HG03060 (cell line): ENCODE measurements around the gene ABCC5.

Experiments used
- ATAC-seq: cut with Tn5 transposase; IDR thresholded peaks from one replicate; pipeline ENCODE4 v1.9.1; 2021; ENCODE audit warnings: low read depth, moderate number of reproducible peaks; ENCODE audit not compliant: unreplicated experiment

The ABCC5 gene

DNA sequence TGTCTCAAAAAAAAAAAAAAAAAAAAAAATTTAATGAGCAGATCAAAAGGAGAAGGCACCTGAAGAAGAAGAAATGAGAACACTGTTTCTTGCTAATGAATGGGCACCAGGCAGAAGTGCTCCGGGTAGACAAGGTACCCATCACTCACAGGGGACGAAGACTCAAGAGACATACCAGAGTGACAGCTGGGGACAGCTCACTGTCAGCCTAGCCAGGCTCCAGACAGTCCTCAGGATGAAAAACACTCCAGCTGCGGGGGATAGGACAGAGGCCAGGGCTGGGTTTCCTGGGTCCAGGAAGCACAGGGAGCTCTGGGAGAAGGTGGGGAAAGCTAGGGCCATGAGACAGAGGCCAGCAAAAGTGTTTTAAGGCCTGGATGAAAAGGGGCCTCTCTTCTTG lies 84.5 kb downstream of the ABCC5 start:
- ATAC-seq: no peak

DNA sequence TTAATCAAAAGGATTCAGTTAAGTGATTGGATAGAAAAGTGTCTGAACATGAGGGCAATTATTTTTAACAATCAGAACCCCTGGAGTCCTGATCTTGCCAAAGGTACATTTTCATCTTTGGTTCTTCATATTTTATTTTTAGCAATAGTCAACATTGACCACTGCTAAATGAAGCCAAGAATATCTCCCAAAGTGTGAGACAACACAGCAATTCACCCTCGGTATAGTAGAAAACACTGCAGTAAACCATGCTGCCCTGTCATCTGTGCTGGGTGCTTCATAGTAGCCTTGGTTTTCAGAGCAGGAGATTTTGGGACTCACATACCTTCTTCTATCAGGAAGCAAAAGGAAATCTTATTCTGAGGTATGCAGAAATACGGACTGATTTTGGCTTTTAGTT lies 85.8 kb downstream of the ABCC5 start:
- no peak for ATAC-seq

DNA sequence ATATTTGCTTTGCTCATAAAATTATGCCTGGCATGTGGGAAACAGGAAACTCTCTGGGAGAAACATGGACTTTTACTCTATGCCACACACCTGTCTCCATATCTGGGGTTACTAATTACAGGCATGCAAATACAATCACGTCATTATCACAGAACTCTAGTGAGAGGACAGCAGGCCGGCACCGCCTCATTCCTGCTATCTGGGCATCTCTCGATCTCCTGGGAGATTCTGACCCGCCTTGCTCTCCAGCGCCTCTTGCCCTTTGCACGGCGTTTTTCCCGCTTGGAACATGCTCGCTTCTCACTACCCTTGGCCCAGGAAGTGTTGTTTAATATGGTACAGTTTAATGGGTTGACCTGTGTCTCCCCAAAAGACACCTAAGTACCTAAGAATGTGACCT lies 87.6 kb downstream of the ABCC5 start:
- ATAC-seq: no peak

DNA sequence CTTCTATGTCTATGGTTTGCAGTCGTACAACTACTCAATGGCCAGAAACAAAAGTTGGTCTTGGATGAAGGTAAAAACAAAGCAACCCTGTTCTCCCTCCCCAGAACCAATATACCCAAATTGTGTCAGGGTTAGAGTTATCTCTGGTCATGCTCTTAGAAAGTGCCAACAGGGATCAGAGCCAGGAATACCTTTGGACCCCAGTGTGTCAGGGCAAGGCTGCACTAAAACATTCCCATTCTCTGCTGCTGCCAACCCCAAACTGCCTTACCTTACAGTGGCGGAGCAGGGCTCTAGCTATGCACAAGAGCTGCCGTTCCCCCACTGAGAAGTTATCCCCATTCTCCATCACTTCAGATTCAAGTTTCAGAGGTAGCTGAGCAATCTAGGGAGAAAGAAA lies 90.6 kb downstream of the ABCC5 start:
- ATAC-seq: no peak

DNA sequence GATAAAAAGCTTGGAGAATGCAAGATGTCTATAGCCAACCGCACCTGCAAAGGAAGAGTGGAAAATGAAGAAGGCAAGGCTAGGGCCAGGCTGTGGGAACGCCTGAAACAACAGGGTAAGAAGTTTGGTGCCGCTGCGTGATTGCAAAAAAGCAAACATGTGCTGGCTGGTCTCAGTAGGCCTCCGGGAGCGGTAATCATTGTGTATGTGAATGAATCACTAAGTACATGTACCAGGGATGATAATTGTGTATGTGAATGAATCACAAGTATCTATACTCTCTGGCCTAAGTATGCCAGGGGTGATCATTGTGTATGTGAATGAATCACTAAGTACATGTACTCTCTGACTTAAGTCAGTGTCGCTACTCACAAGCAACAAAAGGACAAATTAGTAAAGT lies 92.7 kb downstream of the ABCC5 start:
- ATAC-seq: no peak

DNA sequence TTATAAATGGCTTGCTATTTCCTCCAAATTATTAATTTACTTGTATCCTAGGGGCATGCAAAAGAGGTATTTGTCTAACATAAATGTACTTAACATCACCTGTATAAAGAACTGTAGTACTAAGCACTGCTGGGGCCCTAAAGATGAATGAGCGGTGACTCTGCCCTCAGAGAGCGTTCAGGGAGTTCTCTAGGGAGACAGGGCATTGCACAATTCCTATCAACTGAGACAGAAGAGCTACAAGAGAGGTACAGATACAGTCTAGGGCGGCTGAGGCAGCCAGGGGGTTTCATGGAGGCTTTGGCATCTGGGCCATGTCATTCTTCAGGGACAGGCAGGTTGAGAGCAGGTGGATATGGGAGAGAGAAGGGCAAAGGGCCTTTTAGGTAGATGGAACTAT lies 93.1 kb downstream of the ABCC5 start:
- ATAC-seq: no peak

DNA sequence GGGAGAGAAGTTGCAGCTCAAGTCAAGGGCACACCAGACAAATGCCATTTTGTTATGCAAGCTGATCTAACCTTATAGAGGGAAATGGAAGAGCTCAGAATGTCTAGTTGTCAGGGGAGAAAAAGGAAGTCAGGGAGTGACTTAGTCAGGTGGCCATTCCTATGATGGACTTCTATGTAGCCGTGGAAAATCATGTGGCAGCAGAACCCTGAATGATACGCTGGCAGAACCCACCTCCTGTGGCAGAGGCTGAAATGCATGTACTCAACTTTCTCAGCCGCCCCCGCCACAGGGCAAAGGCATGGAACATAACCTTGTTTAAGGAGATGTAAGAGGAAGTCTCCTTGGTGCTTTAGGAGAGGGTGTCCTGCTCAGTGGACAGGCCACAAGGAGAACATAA lies 95.3 kb downstream of the ABCC5 start:
- ATAC-seq: no peak

DNA sequence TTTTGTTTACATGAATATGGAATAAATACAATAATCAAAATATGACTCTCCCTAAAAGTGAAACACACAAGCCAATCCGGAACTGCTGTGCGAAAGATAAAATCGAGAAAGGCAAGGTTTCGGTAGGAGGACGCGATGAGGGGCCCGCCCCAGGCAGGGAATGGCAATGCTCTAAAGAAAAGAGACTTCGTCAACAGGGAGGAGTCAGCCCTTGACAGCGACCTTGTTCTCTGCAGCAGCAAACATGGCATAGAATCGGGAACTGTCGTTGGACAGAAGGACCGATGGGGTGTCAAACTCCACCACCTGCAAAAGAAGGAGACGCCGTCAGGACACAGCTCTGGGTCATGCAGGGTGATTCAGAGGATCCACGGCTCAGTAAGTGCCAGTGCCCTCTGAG lies 96.6 kb downstream of the ABCC5 start:
- ATAC-seq: no peak

DNA sequence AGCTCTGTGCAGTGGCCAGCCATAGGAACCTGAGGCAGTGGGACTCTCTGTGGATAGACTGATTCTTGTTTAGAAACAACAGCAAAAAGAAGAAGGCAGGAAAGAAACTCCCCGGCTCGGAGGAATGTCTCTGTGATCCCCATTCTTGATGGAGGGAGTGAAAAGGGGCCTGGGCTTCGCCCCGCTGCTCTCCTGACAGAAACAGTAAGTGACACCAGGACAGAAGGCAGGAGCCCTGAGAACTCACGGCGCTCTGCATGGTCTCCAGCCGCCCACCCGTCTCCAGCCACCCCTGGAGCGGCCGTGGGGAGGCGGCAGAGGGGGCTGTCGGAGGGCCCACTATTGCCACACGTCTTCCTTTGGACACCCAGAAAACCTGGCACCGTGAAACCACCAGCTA lies 97.3 kb downstream of the ABCC5 start:
- no peak for ATAC-seq

DNA sequence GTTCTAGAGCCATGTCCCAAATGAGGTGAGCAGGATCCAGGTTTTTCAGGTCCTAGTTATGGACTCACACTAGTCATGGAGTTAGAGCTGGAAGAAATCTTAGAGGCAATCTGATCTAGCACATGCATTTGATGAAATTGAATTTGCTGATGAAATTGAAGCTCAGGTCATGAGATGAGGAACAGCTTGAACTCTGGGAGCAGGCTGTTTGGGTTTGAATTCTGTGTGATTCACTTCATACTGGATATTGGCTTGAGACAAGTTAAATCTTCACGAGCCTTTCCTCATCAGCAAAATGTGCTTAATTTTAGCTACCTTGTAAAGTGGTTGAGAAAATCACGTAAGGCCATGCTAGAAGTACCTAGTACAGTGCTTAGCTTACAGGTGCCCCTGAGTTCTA lies 99.5 kb downstream of the ABCC5 start:
- no peak for ATAC-seq

DNA sequence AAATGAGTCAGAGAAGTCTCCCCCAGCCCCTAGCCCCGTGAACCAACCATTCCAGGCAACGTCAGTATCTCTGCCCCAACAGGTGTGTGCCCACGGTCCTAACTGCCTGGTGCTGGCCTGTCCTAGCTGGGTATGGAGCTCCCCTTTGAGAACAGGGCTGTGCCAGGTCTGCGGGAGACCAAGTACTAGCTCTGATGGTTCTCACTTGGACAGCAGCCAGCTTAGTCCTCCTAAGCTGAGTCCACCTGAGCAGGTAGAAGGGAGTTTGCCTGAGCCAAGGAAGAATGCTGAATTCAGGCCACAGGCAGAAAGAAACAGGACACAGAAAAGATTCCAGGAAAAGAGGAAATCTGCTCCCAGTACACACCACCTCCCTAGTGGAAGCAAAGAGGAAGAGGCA lies 99.9 kb downstream of the ABCC5 start:
- ATAC-seq: no peak

DNA sequence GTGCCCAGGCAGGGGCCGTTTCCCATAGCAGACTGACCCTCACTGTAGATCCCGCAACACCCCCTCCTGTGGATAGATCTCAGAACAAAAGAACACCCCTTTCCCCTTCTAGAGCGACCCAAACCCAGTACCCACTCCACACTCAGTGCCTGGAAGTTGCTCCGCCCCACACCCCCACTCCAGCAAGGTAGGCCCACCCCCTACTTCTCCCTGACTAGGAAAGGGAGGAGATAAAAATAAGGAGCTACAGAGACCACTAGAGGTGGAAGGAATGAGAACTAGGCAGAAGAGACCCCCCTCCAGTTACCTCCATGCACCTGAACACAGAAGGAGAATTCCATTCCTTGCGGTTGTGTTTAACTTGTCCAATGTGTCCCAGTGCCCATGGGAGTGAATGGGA lies 102.8 kb downstream of the ABCC5 start:
- ATAC-seq: no peak

DNA sequence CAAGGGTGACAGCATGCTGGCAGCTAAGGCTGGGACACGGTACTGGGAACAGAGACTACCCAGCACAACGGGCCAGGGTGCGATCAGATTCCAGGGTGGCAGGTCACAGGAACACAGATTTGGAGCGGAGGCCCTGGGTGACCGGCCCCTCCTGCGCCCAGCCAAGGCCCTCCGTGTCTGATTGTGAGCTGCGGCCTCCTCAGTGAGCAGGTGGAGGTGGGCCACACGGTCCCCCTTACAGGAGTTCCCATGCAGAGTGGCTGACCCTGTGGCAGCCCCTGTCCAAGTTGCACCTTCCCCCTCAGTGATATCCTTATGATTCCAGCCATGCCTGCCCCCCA lies 104.1 kb downstream of the ABCC5 start:
- ATAC-seq: no peak

DNA sequence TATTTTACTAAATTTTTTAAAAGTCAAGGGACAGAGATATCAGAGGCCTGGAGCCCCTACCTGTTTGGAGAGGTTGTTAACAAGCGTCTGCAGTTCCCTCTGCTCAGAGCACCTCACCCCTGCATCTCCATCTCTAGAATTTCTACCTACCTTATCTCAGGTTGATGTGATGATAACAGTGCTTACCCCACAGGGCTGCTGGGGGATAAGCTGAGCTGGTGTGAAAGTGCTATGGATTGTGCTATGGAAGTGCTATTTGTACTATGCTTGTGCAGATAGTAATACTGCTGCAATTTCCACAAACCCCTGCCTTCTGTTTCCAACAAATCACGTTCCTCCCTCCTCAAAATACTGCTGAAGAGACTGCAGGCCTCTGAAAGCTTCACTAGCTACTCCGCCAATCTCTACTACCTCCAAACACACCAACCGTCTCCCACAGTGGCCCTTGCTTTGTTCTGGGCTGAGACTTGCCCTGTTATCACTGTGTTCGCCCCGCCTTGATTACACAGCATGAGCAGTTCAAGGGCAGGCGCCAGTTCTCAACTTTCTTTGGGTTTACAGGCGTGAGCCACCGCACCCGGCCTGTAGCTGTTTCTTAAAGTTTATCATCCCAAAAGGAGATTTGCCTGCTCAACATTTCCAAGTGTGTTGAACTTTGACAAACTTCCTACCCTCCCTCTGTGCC lies 104.6 kb downstream of the ABCC5 start:
- no peak for ATAC-seq

DNA sequence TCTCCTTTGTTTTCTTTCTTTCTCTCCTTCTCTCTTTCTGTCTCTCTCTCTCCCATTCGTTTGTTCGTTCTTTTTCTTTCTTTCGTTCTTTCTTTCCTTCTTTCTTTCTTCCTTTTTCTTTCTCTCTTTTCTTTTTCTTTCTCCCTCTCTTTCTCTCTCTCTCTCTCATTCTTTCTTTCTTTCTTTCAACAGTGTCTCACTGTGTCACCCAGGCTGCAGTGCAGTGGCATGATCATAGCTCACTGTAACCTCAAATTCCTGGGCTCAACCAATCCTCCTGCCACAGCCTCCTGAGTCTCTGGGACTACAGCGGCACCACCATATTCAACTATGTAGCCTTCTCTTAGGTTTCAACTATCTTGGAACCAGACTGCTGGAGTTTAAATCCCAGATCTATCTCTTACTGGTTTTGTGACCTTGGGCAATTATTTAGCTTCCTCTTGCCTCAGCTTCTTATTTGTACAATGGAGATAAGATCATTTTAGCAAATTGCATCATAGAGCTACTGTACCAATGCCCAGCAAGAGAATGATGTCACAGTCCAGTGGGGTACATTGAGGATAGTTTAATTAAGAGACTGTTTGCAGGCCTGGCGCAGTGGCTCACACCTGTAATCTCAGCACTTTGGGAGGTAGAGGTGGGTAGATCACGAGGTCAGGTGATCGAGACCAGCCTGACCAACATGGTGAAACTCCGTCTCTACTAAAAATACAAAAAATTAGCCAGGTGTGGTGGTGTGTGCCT lies 105.7 kb downstream of the ABCC5 start:
- ATAC-seq: no peak

DNA sequence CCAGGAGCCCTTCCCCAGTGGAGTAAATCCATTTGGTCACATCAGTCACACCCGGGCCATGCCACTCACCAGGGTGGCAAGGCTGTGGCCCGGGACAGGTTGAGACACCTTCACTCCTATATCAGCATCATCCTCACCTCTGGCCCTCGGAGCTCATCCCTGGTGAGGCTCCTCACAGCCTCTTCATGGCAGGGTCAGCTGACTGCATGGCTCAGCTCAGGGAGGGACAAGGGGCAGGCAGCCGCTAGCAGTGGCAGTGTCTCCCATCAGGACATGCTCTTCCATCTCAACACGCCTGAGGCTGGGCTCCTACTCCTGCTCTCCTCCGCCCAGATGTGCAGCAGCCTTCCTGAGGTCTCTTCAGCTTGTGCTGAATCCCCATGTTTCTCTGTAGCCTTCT lies 106.6 kb downstream of the ABCC5 start:
- no peak for ATAC-seq

DNA sequence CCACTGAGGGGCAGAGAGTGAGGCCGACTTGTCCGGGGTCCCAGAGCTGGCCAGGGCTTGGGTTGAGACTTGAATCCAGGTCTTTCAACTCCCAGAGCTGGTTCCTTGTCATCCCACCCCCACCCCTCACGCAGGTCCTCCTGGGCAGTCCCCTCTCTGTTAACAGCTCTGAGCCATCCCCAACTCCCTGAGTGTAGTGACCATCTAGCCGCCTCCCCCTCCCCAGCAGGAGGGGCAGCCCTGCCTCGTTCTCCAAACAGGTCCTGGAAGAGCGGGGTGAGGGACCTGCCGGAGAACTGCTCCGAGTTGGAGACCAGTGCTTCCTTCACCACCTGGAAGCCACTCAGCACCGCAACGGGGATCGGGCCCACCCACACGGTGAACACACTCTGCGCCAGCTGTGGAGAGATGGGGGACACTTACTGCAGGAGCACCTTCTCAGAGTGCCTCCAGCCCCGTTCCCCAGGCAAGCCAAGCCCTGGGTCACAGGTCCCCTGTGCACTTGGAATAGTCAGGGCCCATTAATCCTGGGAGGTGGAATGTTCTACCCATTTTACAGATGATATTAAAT lies 108.6 kb downstream of the ABCC5 start:
- no peak for ATAC-seq

DNA sequence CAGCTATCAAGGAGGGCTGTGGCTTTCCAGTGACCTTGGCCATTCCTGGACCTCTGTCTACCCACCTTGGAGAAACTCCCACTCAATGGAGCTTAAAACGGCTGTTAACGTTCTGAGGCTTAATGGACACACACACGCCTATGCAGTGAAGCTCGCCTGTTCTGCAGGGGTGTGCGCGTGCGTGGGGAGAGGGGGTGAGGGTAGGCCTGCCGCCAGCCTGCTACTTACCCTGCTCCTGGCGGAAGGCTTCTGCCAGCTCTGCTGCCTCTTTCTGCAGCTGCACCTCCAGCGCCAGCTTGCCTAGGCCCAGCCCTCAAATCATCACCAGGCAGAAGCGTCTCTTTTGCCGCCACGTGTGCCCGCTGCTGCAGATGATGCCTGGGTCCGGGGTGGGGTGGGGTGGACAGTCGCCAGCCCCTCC lies 109.8 kb downstream of the ABCC5 start:
- ATAC-seq: no peak

DNA sequence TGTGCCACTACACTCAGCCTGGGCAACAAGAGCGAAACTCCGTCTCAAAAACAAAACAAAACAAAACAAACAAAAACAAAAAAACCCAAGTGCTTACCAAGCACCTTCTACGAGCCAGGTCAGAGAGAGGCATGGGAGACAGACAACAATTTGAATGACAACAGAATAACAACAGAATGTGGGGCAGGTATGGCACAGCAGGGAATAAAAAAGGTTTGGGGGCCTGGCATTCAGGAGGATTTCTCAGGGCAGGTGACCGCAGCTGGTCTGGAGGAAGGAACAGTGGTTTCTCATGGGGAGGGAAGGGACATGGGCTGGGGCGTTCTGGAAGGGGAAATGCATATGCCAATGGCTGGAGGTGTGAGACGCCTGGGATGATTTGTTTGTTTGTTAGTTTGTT lies 110.5 kb downstream of the ABCC5 start:
- ATAC-seq: no peak

DNA sequence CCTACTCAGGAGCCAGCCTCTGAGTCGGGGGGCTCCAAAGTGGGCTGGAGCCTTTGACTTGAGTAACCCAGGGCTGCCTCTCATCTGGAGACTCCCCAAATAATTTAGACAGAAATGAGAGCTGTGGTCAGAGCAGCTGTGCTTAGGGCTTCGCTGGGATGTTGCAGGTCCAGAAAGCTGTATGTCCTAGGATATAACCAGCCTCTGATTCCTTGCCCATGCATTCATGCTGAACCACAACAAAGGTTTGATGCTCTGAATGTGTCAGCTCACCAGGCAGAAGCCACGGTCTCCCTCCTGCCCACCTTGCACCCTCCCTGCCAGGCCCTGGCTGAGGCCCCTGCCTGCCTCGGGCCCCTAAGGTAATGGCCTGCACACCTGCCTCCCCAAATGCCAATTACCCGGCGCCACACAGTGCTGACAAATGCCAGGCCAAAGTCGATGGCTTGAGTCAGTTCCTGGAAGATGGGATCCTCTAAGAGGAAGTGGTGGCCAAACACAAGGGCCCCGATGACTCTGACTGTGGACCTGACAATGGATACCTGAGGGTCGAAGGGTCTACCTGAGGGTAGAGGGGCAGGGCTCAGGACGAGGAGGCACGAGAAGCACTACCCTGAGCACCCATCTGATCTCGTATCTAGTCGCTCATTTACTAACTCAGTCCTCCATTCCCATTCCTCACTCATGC lies 111.3 kb downstream of the ABCC5 start:
- ATAC-seq: no peak
